Cardiac fibroblast (primary cell): ENCODE results near the gene SNTB2.
A peak's percentile ranks its signal among the peaks of the same experiment; 100 is the strongest.

Experiments used
- DNase-seq, 2 donors: peaks; one replicate each; pipeline versions ENCODE4 v3.0.0 to v3.0.0-alpha.2; 2010; ENCODE audit warnings: low read depth in 2 of 2
- H3K4me3 ChIP-seq, 2 donors: replicated peaks in 1 of 2; 1 replicate in 1 of 2; 2 replicates in 1 of 2; pipeline ENCODE4 v1.5.1; 2011; ENCODE audit warnings: low read depth in 2 of 2, low read length in 2 of 2, mild to moderate bottlenecking in 2 of 2, moderate library complexity in 1 of 2
- CTCF ChIP-seq: IDR thresholded peaks from one replicate; pipeline ENCODE4 v1.5.1; 2011; ENCODE audit warnings: low read depth, mild to moderate bottlenecking, low read length, inconsistent platforms

The SNTB2 gene

GRCh38 chr16:69324585-69325253 lies 137.8 kb downstream of the SNTB2 start:
- DNase-seq = no peak
- no peak overlapping the region for H3K4me3 ChIP-seq
- no peak for TF ChIP-seq CTCF

GRCh38 chr16:69325784-69326171 lies 138.8 kb downstream of the SNTB2 start:
- no peak for DNase-seq
- no peak overlapping the region for H3K4me3 ChIP-seq
- no peak for TF ChIP-seq CTCF

- DNase-seq = no peak
- no peak overlapping the region for H3K4me3 ChIP-seq
- TF ChIP-seq CTCF = no peak
Observed at GRCh38 chr16:69326172-69326873, 139.4 kb downstream of the SNTB2 start.

GRCh38 chr16:69327585-69328310 lies 140.8 kb downstream of the SNTB2 start:
- no peak for DNase-seq
- H3K4me3 ChIP-seq = no peak overlapping the region
- TF ChIP-seq CTCF = no peak

- H3K4me3 ChIP-seq = peak overlapping the region in 1 of 2 donors; percentile 74
- DNase-seq = peak in 1 of 2 donors; percentile 36
- no peak for TF ChIP-seq CTCF
Observed at GRCh38 chr16:69328854-69329316, 141.9 kb downstream of the SNTB2 start.

GRCh38 chr16:69329369-69330285 lies 142.7 kb downstream of the SNTB2 start:
- TF ChIP-seq CTCF = no peak
- DNase-seq = peak in 1 of 2 donors; percentile 33
- peak overlapping the region; percentile 70 to 74 for H3K4me3 ChIP-seq
